Measurements from ENCODE around the gene MPHOSPH8. TPM values are rescaled to one million over a fixed set of nuclear protein-coding genes. Genes with fewer than 3 reads are reported as not detected.

The MPHOSPH8 gene
- total RNA-seq, 2 donors from 2014 or later: 18.1 to 24.0 TPM

DNA sequence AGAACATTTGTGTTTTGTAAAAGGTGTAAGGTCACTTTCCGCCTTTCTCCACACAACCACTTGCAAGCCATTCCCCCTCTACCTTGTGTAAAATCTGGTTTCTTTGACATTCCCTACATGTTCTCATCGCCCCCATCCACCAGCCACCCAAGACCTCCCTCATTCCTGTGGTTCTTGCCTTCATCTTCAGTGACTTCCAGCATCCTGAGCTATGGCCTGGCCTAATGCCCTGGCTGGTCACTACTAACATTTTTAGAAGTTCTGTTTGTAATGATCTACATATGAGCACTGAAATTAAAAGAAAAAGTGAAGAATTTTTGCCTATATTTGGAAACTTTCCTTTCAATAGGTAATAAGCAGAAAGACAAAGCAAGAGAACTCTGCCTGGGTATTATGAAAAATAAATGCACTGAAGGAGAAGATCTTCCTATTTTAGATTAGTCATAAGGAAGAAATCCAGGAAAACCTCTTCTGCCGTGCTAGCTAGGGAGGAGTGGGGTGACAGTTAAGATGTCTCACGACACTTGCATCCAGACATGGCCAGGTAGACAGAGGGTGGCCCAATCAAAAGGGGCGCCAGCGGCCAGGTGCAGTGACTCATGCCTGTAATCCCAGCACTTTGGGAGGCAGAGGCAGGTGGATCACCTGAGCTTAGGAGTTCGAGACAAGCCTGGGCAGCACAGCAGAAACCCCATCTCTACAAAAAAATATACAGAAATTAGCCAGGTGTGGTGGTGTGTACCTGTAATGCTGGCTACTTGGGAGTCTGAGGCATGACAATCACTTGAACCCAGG is 28.1 kb upstream of the MPHOSPH8 start:
- Mint-ChIP-seq H3K27ac (no peak overlapping the region), H3K9me3 (peaks cover 58% of the 10 kb centered on the region), H3K27me3 (ENCODE audit: insufficient read depth) (peaks cover 40% of the 10 kb centered on the region), H3K4me3 (no peak overlapping the region), H3K4me1 (no peaks in the 10 kb centered on the region), H3K36me3 (ENCODE audit: low read depth) (peaks cover 5% of the 10 kb centered on the region)
- H3K9ac ChIP-seq (ENCODE audit: extremely low read depth, low read length, poor library complexity, severe bottlenecking): no peak overlapping the region
- H3K36me3 ChIP-seq (ENCODE audit: control insufficient read depth, insufficient read depth, low read length): no peaks in the 10 kb centered on the region
- peaks cover 40% of the 10 kb centered on the region for H3K27me3 ChIP-seq (ENCODE audit: control insufficient read depth, insufficient read depth, low read length, poor library complexity, severe bottlenecking)
- 83 to 100% methylated on average over 2 to 6 of the region's 7 CpGs for WGBS, 2 experiments (ENCODE audit: insufficient coverage in 1 of 2, insufficient read length in 1 of 2)
- TF ChIP-seq, protein P1, sequence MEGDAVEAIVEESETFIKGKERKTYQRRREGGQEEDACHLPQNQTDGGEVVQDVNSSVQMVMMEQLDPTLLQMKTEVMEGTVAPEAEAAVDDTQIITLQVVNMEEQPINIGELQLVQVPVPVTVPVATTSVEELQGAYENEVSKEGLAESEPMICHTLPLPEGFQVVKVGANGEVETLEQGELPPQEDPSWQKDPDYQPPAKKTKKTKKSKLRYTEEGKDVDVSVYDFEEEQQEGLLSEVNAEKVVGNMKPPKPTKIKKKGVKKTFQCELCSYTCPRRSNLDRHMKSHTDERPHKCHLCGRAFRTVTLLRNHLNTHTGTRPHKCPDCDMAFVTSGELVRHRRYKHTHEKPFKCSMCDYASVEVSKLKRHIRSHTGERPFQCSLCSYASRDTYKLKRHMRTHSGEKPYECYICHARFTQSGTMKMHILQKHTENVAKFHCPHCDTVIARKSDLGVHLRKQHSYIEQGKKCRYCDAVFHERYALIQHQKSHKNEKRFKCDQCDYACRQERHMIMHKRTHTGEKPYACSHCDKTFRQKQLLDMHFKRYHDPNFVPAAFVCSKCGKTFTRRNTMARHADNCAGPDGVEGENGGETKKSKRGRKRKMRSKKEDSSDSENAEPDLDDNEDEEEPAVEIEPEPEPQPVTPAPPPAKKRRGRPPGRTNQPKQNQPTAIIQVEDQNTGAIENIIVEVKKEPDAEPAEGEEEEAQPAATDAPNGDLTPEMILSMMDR (conservative IDR thresholded peaks at IDR 0.05): no peak
- DNase-seq: no peak
- no peaks in the 10 kb centered on the region for H3K4me1 ChIP-seq (ENCODE audit: control insufficient read depth, insufficient read depth, low read length)
- no peak overlapping the region for H3K4me3 ChIP-seq (ENCODE audit: low read length)
- H3K9me3 ChIP-seq (ENCODE audit: control insufficient read depth, low read length): peaks cover 27% of the 10 kb centered on the region
- H3K27ac ChIP-seq (ENCODE audit: low read depth, low read length): no peak overlapping the region

DNA sequence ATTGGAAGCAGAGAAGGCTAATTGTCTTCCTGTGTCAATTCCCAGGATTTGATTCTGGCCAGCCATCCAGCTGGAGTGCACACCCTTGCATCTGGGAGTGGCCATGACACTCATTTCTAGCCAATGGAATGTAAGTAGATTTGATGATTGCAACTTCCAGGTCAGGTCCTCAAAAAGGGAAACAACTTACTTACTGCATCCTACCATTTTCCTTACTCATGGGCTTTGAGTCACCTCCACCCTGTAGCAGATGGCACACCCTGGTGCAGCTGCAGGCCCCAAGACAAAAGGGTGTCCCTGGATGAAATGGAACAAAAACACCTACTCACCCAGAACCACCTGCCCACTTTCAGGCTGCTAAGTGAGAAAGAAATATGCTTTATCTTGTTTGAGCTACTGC is 27.3 kb upstream of the MPHOSPH8 start:
- H3K27me3 Mint-ChIP-seq (ENCODE audit: insufficient read depth): peaks cover 33% of the 10 kb centered on the region
- Histone ChIP-seq H3K9ac (ENCODE audit: extremely low read depth, low read length, poor library complexity, severe bottlenecking) (no peak overlapping the region), H3K27me3 (ENCODE audit: control insufficient read depth, insufficient read depth, low read length, poor library complexity, severe bottlenecking) (peaks cover 37% of the 10 kb centered on the region), H3K36me3 (ENCODE audit: control insufficient read depth, insufficient read depth, low read length) (no peaks in the 10 kb centered on the region), H3K9me3 (ENCODE audit: control insufficient read depth, low read length) (peaks cover 27% of the 10 kb centered on the region), H3K4me1 (ENCODE audit: control insufficient read depth, insufficient read depth, low read length) (no peaks in the 10 kb centered on the region), H3K27ac (ENCODE audit: low read depth, low read length) (no peak overlapping the region), H3K4me3 (ENCODE audit: low read length) (no peak overlapping the region)
- H3K4me3 Mint-ChIP-seq: no peak overlapping the region
- TF ChIP-seq, protein P1 (conservative IDR thresholded peaks at IDR 0.05): no peak
- H3K4me1 Mint-ChIP-seq: no peaks in the 10 kb centered on the region
- H3K36me3 Mint-ChIP-seq (ENCODE audit: low read depth): peaks cover 5% of the 10 kb centered on the region
- H3K27ac Mint-ChIP-seq: no peak overlapping the region
- peaks cover 65% of the 10 kb centered on the region for H3K9me3 Mint-ChIP-seq
- DNase-seq: no peak

DNA sequence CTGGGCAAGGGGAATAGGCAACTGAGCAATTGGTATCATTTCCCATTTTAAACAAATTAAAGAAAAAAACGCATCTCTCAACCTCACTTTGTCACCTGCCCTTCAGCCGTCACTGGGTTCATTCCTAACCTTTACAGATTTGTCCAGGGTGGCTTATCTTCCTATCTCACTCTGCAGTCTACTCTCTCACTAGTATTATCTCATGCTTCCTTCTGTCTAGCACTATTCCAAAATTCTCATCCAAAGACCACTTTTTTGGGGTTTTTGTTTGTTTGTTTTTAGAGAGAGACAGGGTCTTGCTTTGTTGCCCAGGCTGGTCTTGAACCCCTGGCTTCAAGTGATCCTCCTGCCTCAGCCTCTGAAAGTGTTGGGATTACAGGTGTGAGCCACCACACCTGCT is 26.7 kb upstream of the MPHOSPH8 start:
- TF ChIP-seq, protein P1 (conservative IDR thresholded peaks at IDR 0.05): no peak
- no peak overlapping the region for H3K27ac Mint-ChIP-seq
- H3K9me3 ChIP-seq (ENCODE audit: control insufficient read depth, low read length): peaks cover 27% of the 10 kb centered on the region
- H3K4me3 ChIP-seq (ENCODE audit: low read length): no peak overlapping the region
- no peak for DNase-seq
- H3K9me3 Mint-ChIP-seq: peaks cover 66% of the 10 kb centered on the region
- H3K36me3 ChIP-seq (ENCODE audit: control insufficient read depth, insufficient read depth, low read length): no peaks in the 10 kb centered on the region
- peaks cover 31% of the 10 kb centered on the region for H3K27me3 ChIP-seq (ENCODE audit: control insufficient read depth, insufficient read depth, low read length, poor library complexity, severe bottlenecking)
- peaks cover 5% of the 10 kb centered on the region for H3K36me3 Mint-ChIP-seq (ENCODE audit: low read depth)
- 78 to 79% methylated on average over 2 of the region's 2 CpGs for WGBS, 2 experiments (ENCODE audit: insufficient coverage in 1 of 2, insufficient read length in 1 of 2)
- no peak overlapping the region for H3K27ac ChIP-seq (ENCODE audit: low read depth, low read length)
- H3K9ac ChIP-seq (ENCODE audit: extremely low read depth, low read length, poor library complexity, severe bottlenecking): no peak overlapping the region
- H3K4me3 Mint-ChIP-seq: no peak overlapping the region
- H3K4me1 Mint-ChIP-seq: no peaks in the 10 kb centered on the region
- H3K27me3 Mint-ChIP-seq (ENCODE audit: insufficient read depth): peaks cover 28% of the 10 kb centered on the region
- H3K4me1 ChIP-seq (ENCODE audit: control insufficient read depth, insufficient read depth, low read length): no peaks in the 10 kb centered on the region

All from endodermal cell (in vitro differentiated cells).